ENCODE results near the gene XRCC2.

XRCC2 gene

DNA sequence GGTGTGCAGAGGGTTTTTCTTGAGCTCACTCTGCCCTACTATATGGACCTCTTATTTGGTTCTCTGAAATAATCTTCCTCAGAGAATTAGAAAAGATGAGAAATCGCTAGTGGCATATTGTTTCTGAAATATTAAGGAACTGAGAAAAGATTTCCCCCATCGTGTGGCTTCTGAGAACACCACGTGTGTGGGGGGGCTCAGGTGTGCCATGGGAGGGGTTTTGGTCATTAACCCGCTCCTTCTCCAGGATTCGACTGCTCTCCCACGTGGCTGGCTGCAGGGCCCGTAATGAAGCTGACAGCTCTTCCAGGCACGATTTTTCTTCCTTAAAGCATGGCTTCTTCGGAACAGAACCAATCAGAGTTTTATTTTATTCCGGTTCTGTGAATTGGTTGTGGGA is 67.7 kb downstream of the XRCC2 start:
- no peak for DNase-seq

DNA sequence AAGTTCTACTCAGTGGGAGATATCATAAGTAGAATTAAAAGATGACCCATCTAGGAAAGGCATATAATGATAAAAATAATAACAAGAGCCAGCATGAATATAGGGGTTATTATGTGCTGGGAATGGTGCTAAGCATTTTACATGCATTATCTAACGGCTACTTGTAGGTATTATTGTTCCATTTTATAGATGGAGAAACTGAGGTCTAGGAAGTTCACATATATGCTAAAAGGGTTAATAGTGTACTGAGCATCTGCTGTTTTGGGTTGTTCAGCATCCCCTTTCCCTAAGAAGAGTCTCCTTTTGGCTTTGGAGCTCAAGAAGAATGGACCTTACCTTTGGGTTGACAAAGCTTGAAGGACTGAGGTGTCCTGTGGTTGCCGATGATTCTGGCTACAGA is 68.9 kb downstream of the XRCC2 start:
- DNase-seq = no peak

DNA sequence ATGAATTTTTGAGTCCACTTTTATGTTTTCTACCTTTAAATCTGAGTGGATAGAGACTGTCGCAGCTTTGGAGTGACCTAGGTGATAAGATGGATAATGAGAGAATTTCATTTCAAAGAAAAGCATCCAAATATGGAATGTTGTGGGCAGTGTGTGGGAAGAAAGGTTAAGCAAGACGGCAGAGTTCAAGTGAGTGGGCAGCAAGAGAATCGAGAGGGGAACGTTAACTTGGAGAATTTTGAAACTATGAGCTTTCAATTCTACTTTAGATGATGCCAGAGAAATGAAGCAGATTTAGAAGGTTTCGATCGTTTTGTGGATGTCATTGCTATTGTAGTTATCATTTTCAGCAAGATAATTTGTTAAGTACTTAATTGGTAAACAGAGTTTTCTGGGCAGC is 73.0 kb downstream of the XRCC2 start:
- no peak for DNase-seq

DNA sequence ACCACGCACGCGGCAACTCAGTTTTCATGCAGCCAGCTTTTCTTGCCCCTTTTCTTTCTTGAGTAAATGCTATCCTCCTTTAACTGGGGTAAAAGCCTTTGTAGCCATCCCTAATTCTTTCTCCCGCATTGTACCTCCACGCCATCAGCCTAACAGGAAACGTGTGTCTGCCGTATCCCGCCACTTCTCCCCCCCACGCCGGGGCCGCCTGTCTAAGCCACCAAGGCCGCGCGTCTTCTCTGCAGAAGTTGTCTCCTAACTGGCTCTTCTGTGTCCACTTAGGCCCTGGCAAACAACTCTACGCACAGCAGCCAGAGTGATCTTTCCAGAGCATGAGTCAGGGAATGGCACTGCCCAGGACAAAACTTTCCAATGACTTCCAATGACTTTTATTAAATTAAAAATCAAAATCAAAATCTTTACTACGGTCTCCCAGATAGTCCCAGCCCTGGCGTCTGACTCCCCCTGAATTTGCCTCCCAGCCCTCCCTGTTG is 74.6 kb downstream of the XRCC2 start:
- DNase-seq = no peak

DNA sequence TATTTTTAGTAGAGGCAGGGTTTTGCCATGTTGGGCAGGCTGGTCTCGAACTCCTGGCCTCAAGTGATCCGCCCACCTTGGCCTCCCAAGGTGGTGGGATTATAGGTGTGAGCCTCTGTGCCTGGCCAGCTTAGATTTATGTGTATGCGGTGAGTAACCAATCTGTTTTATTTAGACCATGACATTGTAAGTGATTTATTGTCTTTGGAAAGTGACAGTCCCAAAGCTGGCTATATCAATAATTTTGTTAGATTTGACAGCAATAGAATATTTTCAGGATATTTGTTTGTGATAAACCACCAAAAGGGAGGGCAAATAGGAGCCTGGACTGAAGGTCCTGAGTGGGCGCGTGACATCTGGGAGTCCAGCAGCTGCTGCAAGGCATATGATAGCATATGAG is 75.7 kb downstream of the XRCC2 start:
- no peak for DNase-seq

DNA sequence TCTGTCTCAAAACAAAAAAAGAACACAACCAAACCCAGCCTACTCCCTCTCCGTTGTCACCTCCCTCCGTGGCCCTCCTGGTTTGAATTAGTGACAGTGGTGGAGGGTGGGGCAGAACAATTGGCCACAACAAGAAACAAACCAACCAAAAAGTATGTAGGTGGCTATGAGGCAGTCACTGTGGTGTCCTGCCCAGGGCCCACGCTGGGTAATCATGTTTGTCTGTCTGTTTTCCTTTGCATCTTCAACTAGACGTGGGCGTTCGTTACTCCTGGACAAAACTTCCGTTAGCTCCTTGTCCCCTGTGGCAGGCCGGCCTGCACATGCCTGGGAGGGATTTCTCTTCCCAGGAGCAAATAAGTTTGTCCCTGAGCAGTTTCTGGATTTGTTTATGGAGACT is 78.4 kb downstream of the XRCC2 start:
- no peak for DNase-seq

DNA sequence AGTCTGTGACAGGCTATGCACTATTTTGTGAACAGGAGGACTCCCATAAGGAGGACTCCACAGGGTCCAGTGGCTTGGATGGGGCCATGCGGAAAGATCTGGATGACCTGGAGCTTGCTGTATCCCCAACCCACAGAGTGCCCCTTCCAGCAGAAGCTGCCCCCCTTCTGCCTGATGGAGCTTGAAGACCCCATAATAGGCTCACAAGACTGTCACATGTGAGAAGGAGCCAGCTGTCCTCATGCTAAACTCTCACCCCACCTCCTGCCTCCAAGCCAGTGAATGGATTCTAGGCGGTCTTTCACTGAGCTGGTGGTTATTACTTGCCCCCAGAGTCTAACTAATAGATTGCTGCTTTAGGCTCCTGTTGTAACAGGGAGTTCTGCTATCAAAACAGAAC is 79.1 kb downstream of the XRCC2 start:
- DNase-seq = no peak

All from islet precursor cell (in vitro differentiated cells).